NOMO-1 (cell line): ENCODE results near the gene PRR14.

Experiments used
- DNase-seq, 2 experiments: peaks; one replicate each; lab custom pipeline; 2025; ENCODE audit not compliant: unreplicated experiment in 2 of 2; lab: John Stamatoyannopoulos, UW

Gene PRR14

GRCh38 chr16:30650369-30651123 lies at the start of gene PRR14:
PRR14 (plus strand) TSS chr16:30650960; CDS start chr16:30651646, 686 bp downstream.
- DNase-seq: peak; percentile 99

- peak; percentile 28 to 33 for DNase-seq
Observed at GRCh38 chr16:30601966-30602365, 48.8 kb upstream of the PRR14 start.

- peak; percentile 14 to 28 for DNase-seq
Observed at GRCh38 chr16:30602616-30603277, 48.0 kb upstream of the PRR14 start.

- DNase-seq: no peak
Observed at GRCh38 chr16:30603945-30604315, 46.8 kb upstream of the PRR14 start.

GRCh38 chr16:30604316-30604947 lies 46.3 kb upstream of the PRR14 start:
- no peak for DNase-seq

GRCh38 chr16:30605158-30605557 lies 45.6 kb upstream of the PRR14 start:
- DNase-seq: peak; percentile 42 to 61

- DNase-seq: no peak
Observed at GRCh38 chr16:30606004-30606403, 44.8 kb upstream of the PRR14 start.

- peak in 1 of 2 experiments; percentile 13 for DNase-seq
Observed at GRCh38 chr16:30609002-30609925, 41.5 kb upstream of the PRR14 start.

- DNase-seq: peak; percentile 94 to 95
Observed at GRCh38 chr16:30609926-30610839, 40.6 kb upstream of the PRR14 start, which contains the start of gene ZNF689. ZNF689 (minus strand) TSS chr16:30610389; CDS start chr16:30610041, 348 bp downstream.

GRCh38 chr16:30615358-30616091 lies 35.2 kb upstream of the PRR14 start:
- peak; percentile 29 to 48 for DNase-seq

GRCh38 chr16:30619202-30619601 lies 31.6 kb upstream of the PRR14 start:
- no peak for DNase-seq

GRCh38 chr16:30619638-30620037 lies 31.1 kb upstream of the PRR14 start:
- DNase-seq: no peak

GRCh38 chr16:30620169-30620568 lies 30.6 kb upstream of the PRR14 start:
- DNase-seq: no peak

GRCh38 chr16:30621765-30622164 lies 29.0 kb upstream of the PRR14 start:
- DNase-seq: no peak

GRCh38 chr16:30622455-30623032 lies 28.2 kb upstream of the PRR14 start:
- no peak for DNase-seq

GRCh38 chr16:30623536-30624283 lies 27.1 kb upstream of the PRR14 start:
- DNase-seq: no peak

GRCh38 chr16:30626236-30626635 lies 24.5 kb upstream of the PRR14 start:
- DNase-seq: no peak
